GM19099 (cell line): ENCODE results near the gene ZNF77.

Experiments used
- POLR2A ChIP-seq: IDR thresholded peaks from 3 replicates; pipeline ENCODE4 v1.6.1; 2011; ENCODE audit warnings: low read depth; ENCODE audit not compliant: insufficient read length; ENCODE audit errors: extremely low read depth

ZNF77 gene

GRCh38 chr19:2976609-2977000 lies 31.8 kb upstream of the ZNF77 start:
- no peak for TF ChIP-seq POLR2A

- no peak for TF ChIP-seq POLR2A
Observed at GRCh38 chr19:2974342-2975041, 29.7 kb upstream of the ZNF77 start.

- TF ChIP-seq POLR2A: no peak
Observed at GRCh38 chr19:2973229-2973628, 28.5 kb upstream of the ZNF77 start.

DNA sequence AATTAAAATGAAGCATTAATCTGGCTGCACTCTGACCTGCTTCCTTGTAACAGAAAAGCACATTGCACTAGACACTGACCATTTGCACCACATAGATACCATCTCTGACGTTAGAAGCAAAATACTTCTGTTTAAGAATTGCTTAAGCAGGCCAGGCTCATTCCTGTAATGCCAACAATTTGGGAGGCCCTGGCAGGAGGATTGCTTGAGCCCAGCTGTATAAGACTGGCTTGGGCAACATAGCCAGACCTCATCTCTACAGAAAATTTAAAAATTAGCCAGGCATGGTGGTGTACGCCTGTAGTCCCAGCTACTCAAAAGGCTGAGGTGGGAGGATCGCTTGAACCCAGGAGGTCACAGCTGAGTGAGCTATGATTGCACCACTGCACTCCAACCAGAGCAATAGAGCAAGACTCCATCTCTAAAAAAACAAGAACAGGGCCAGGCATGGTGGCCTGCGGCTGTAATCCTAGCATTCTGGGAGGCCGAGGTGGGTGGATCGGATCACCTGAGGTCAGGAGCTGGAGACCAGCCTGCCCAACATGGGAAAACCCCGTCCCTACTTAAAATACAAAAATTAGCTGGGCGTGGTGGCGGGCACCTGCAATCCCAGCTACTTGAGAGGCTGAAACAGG lies 25.5 kb upstream of the ZNF77 start:
- no peak for TF ChIP-seq POLR2A

GRCh38 chr19:2969104-2969504 lies 24.3 kb upstream of the ZNF77 start:
- no peak for TF ChIP-seq POLR2A

DNA sequence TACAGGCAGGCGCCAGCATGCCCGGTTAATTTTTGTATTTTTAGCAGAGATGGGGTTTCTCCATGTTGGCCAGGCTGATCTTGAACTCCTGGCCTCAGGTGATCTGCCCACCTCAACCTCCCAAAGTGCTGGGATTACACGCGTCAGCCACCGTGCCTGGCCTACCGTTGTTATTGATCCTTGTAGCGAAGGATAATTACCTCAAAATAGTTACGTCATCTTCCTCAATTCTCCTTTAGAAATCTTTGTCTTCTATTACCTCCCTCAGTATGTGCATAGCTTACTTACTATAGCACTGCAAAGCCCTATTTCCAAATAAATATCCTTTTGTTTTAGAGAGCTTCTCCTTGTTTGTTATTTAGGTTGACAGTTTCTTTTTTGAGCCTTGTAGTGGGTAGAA lies 23.2 kb upstream of the ZNF77 start:
- TF ChIP-seq POLR2A: no peak

DNA sequence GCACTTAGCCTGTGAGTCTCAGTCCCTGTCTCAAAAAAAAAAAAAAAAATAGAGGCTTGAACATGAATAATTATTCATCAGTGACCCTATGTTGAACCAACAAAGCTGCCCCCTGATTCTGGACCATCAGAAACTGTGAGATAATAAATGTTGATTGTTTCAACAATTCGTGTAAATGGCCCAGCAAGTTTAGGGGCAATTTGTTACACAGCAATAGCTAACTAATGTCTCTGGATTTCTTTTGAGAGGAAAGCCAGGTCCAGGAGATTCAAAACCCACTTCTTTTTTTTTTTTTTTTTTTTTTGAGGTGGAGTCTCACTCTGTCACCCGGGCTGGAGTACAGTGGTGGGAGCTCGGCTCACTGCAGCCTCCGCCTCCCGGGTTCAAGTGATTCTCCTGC lies 20.1 kb upstream of the ZNF77 start:
- no peak for TF ChIP-seq POLR2A

GRCh38 chr19:2963122-2963521 lies 18.4 kb upstream of the ZNF77 start:
- no peak for TF ChIP-seq POLR2A

DNA sequence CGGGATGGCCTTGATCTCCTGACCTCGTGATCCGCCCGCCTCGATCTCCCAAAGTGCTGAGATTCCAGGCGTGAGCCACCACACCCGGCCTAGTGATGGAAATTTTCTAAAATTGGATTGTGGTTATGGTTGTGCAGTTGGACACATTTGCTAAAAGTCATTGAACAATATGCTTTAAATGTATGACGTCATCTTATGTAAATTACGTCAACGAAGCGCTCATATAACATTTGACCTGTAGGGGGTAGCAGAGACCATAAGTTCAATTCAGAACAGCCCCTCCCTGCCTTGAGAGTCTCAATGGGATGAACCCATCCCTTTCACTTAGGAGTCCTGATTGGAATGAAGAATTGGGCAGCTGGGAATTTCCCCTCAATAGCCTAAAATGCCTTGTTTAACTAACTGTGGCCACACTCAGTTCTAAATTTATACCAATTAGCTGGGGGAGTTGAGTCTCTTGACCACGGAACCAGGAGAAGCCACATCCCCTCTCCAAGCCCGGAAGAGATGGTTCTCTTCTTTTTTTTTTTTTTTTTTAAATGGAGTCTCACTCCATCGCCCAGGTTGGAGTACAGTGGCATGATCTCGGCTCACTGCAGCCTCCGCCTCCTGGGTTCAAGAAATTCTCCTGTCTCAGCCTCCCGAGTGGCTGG lies 17.4 kb upstream of the ZNF77 start:
- TF ChIP-seq POLR2A: no peak

DNA sequence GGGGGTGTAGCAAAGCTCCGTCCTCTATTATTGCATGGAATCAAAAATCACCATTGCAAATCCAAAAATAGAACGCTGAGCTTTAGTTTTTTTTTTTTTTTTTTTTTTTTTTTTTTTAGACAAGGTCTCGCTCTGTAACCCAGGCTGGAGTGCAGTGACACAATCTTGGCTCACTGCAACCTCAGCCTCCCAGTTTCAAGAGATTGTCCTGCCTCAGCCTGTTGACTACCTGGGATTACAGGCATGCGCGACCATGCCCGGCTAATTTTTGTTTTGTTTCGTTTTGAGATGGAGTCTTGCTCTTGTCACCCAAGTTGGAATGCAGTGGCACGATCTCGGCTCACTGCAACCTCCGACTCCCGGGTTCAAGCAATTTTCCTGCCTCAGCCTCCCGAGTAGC lies 15.3 kb upstream of the ZNF77 start:
- TF ChIP-seq POLR2A: no peak

- no peak for TF ChIP-seq POLR2A
Observed at GRCh38 chr19:2957160-2957559, 12.4 kb upstream of the ZNF77 start.

- no peak for TF ChIP-seq POLR2A
Observed at GRCh38 chr19:2952953-2953481, 8.2 kb upstream of the ZNF77 start.

DNA sequence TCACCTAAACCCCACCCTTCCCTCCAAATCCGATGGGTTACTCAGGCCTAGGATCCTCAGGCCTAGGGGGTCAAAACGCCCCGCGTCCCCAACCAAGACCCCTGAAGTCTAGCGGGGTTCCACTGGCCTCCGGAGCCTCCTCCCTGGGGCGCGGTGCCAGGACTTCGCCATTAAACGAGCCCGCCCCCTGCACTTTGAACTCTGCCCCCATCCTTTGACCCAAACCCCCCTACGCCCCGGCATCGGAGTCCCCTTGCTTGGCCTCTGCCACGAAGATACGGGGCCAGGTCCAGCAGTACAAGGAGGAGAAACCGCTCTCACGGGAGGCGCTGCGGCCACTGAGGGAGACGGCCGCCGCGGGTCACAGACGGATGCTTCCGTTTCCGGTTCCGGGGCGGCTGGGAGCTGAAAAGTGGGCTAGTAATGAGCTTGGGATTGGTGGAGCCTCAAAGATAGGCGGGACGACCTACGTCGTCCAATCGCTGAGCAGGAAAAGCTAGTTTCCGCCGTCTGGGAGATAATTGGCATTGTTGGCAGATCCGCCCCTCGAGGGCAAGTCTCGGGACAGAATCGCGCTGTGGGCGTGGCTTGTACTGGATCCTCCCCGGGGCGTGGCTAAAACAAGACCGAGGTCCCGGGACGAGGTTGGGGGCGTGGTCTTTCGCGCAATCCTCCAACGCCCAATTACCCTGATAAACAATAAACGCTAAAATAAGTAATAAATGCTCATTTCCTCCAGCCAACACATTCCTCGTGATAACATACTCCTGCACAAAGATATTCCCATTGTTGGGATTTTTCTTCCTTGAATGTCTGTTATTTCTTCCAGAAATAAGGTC lies 5.7 kb upstream of the ZNF77 start:
- peak; percentile 94 for TF ChIP-seq POLR2A

- TF ChIP-seq POLR2A: no peak
Observed at GRCh38 chr19:2949939-2950285, 5.1 kb upstream of the ZNF77 start.

DNA sequence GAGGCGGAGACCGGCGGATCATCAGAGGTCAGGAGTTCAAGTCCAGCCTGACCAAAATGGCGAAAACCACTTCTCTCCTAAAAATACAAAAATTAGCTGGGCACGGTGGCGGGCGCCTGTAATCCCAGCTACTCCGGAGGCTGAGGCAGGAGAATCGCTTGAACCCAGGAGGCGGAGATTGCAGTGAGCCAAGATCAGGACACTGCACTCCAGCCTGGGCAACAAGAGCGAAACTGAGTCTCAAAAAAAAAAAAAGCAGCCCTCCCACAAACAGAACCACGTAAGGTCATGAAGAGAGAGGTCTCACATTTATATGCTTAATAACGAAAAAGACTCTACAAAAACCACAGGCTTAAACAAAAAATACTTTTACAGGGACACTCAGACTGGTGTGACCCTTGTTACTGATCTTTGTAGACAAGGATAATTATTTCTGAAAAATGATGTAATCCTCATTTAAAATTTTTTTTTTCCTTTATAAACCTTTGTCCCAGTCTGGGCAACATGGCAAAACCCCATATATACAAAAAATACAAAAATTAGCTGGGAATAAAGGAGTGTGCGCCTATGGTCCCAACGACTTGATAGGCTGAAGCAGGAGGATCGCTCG lies 909 bp upstream of the ZNF77 start:
- no peak for TF ChIP-seq POLR2A
